Measurements from ENCODE around the gene CSNK1E. TPM values are rescaled to one million over a fixed set of nuclear protein-coding genes. Genes with fewer than 3 reads are reported as not detected.

CSNK1E gene
- total and polyA plus RNA-seq, 2 experiments from 2014 or later = 85.8 to 123 TPM

GRCh38 chr22:38310518-38311322 is 6.5 kb downstream of the CSNK1E start:
- WGBS (ENCODE audit: low lambda C conversion rate, missing lambda C conversion rate) = 92% methylated on average over 18 of the region's 18 CpGs
- Histone ChIP-seq H3K4me2 (no peak overlapping the region), H3K4me3 (no peak overlapping the region)

GRCh38 chr22:38309614-38310517 is 7.4 kb downstream of the CSNK1E start:
- no peaks in the 10 kb centered on the region for H3K36me3 ChIP-seq (replicated peaks; ENCODE audit: insufficient read depth, low read depth)

More at GRCh38 chr22:38310518-38311322, 6.5 kb downstream of the CSNK1E start:
- Histone ChIP-seq H2AFZ (no peak overlapping the region), H3K27me3 (no peaks in the 10 kb centered on the region), H3K27ac (peak overlapping the region; percentile 9), H3K79me2 (peaks cover 100% of the 10 kb centered on the region), H3K9me3 (ENCODE audit: low read depth) (no peaks in the 10 kb centered on the region), H3K36me3 (replicated peaks; ENCODE audit: insufficient read depth, low read depth) (no peaks in the 10 kb centered on the region), H3K9me2 (replicated peaks; ENCODE audit: insufficient read depth) (no peaks in the 10 kb centered on the region), H4K20me1 (ENCODE audit: insufficient read depth, poor library complexity, severe bottlenecking) (peaks cover 96% of the 10 kb centered on the region), H3K4me1 (ENCODE audit: insufficient read depth) (peaks cover 34% of the 10 kb centered on the region)
- DNase-seq (ENCODE audit: low spot score) = peak; percentile 3
- TF ChIP-seq EZH2 (IDR thresholded peaks at IDR 0.05; ENCODE audit: borderline replicate concordance) (no peak), CTCF (IDR thresholded peaks at IDR 0.05; ENCODE audit: poor library complexity) (no peak), EZH2phosphoT487 (IDR thresholded peaks at IDR 0.05; ENCODE audit: low read depth, severe bottlenecking, unreplicated experiment) (no peak)

More at GRCh38 chr22:38309614-38310517, 7.4 kb downstream of the CSNK1E start:
- peak overlapping the region; percentile 9 for H3K27ac ChIP-seq
- WGBS (ENCODE audit: low lambda C conversion rate, missing lambda C conversion rate) = 77% methylated on average over 18 of the region's 18 CpGs
- peaks cover 96% of the 10 kb centered on the region for H3K79me2 ChIP-seq
- H2AFZ ChIP-seq = no peak overlapping the region
- no peak overlapping the region for H3K4me2 ChIP-seq
- peak; percentile 47 for DNase-seq (ENCODE audit: low spot score)
- H3K4me1 ChIP-seq (ENCODE audit: insufficient read depth) = peaks cover 31% of the 10 kb centered on the region
- H3K9me3 ChIP-seq (ENCODE audit: low read depth) = no peaks in the 10 kb centered on the region
- TF ChIP-seq CTCF (IDR thresholded peaks at IDR 0.05; ENCODE audit: poor library complexity) (no peak), EZH2phosphoT487 (IDR thresholded peaks at IDR 0.05; ENCODE audit: low read depth, severe bottlenecking, unreplicated experiment) (no peak), EZH2 (IDR thresholded peaks at IDR 0.05; ENCODE audit: borderline replicate concordance) (no peak)
- no peak overlapping the region for H3K4me3 ChIP-seq
- no peaks in the 10 kb centered on the region for H3K9me2 ChIP-seq (replicated peaks; ENCODE audit: insufficient read depth)
- no peaks in the 10 kb centered on the region for H3K27me3 ChIP-seq
- peaks cover 97% of the 10 kb centered on the region for H4K20me1 ChIP-seq (ENCODE audit: insufficient read depth, poor library complexity, severe bottlenecking)
